GM12872 (cell line): ENCODE measurements around the gene DAZAP1.

Source experiments
- CTCF ChIP-seq: IDR thresholded peaks from 3 replicates; pipeline ENCODE4 v1.5.1; 2011; ENCODE audit warnings: low read depth, mild to moderate bottlenecking, low read length, moderate library complexity; ENCODE audit not compliant: insufficient read depth

DAZAP1 gene

GRCh38 chr19:1407528-1408299 lies at the start of gene DAZAP1:
Gene DAZAP1 (plus strand): TSS chr19:1407586. CDS start chr19:1407774, 188 bp downstream.
- no peak for TF ChIP-seq CTCF

- no peak for TF ChIP-seq CTCF
These were observed 47.1 kb upstream of the DAZAP1 start for GRCh38 chr19:1360126-1360817.

DNA sequence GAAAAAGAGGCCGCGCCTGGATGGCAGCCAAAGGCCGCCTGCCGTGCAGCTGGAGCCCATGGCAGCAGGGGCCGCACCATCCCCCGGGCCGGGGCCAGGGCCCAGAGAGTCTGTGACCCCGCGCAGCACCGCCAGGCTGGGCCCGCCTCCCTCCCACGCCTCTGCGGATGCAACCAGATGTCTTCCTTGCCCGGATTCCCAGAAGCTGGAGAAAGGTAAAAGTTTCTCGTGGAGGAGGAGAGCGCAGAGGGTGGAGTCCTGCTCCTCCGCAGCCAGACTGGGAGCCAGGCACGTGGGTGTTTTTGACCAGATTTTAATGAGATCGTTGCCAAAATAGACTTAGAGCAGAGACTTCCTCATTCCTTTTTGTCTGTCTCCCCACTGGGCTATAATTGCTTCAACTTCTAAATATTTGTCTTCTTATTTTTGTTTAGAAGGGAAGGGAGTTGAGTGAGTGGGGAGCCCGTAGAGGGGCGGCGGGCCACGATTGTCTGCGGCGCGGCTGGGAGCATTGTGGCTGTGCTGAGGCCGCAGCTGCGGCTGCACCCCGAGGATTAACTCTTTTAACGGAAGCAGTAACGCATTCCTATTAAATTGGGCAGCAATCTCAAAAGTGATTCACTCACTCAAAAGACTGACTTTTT lies 46.4 kb upstream of the DAZAP1 start:
- no peak for TF ChIP-seq CTCF

DNA sequence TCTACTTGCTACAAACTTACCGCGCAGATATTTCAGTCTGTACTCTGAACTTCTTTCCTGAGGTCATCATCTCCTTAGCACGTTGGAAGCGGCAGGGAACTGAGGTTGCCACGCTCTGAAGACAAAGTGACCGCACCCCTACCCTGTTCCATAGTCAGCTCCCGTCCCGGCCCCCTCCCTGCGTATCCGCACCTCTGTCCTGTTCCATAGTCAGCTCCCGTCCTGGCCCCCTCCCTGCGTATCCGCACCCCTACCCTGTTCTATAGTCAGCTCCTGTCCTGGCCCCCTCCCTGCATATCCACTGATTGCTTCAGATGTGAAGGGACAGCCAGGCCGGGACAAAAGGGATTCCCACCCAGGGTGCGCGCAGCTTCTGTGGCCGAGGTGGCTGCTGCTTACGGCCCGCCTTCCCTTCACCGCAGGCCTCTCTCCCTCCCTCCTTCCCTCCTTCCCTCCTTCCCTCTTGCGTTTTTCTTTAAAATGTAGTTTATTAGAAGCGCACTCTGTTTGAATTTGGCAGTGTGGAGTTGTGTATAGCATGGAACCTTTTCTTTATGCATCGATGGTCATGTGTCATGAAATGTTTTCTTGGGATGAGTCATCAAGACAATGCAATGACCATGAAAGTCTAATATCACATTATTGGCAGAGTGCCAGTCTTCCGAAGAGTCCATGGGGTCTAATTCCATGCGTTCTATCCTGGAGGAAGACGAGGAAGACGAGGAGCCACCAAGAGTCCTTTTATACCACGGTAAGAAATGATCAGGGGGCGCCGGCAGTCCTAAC lies 45.6 kb upstream of the DAZAP1 start:
- no peak for TF ChIP-seq CTCF

- TF ChIP-seq CTCF, result no peak
These were observed 44.8 kb upstream of the DAZAP1 start for GRCh38 chr19:1362387-1363257.

DNA sequence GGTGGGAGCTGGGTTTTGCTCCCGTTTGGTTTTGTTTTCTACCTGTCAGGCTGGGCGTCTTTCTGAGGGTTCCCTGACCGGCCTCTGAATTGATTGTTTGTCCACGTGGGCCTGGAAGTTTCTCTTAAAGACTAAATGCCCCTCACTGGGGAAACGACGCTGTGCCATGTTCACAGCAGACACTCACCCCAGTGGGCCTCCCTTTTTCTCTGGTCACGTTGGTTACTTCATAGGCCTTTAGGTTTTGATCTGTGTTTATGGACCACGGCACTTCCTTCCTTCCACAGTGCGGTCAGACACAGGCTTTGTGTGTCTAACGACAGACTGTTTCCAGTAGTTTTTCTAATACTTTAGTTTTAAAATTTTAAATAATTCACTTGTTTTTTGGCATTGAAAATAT lies 43.8 kb upstream of the DAZAP1 start:
- no peak for TF ChIP-seq CTCF
